ENCODE data around the gene WDFY1.

DNA sequence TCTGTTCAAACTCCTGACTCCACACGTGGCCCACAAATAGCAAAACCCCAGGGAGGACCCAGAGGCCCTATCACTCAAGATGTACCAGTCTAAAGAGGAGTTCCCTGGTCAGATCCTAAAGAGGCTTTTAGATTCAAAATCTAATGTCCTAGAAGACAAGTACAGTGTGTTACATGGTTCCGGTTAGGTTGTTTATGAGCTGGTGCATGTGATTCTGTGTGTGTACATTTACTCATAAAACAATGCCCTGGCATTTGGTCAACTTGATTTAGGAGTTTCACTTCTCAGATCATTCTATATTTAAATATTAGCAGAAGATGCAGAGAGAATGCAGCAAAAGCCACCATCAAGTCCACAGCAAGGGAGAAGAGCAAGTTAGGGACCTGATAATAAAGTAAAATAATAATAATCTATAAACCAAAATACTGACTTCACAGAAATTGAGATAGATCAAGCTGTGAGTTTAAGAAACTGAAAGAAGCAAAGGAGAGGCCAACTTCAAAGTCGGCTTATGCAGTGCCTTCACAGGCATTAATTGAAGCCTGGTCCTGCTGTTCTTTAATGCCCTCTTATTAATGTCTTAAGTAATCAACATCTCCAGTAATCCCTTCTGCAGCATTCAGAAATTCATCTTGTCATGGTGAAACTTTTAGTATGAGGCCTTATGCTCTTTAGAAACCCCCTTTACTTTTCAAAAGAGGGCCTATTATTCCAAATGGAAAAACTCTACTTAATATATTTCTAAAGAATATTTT is 103.5 kb downstream of the WDFY1 start:
- TF ChIP-seq, protein P1, sequence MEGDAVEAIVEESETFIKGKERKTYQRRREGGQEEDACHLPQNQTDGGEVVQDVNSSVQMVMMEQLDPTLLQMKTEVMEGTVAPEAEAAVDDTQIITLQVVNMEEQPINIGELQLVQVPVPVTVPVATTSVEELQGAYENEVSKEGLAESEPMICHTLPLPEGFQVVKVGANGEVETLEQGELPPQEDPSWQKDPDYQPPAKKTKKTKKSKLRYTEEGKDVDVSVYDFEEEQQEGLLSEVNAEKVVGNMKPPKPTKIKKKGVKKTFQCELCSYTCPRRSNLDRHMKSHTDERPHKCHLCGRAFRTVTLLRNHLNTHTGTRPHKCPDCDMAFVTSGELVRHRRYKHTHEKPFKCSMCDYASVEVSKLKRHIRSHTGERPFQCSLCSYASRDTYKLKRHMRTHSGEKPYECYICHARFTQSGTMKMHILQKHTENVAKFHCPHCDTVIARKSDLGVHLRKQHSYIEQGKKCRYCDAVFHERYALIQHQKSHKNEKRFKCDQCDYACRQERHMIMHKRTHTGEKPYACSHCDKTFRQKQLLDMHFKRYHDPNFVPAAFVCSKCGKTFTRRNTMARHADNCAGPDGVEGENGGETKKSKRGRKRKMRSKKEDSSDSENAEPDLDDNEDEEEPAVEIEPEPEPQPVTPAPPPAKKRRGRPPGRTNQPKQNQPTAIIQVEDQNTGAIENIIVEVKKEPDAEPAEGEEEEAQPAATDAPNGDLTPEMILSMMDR (IDR thresholded peaks at IDR 0.05) = no peak
- no peak for TF ChIP-seq EZH2 (IDR thresholded peaks at IDR 0.05)
